ENCODE data around the gene SEL1L3. TPM values are rescaled to one million over a fixed set of nuclear protein-coding genes. Genes with fewer than 3 reads are reported as not detected.

Gene SEL1L3
- total RNA-seq, 1 experiment from 2014 or later: 28.1 TPM

DNA sequence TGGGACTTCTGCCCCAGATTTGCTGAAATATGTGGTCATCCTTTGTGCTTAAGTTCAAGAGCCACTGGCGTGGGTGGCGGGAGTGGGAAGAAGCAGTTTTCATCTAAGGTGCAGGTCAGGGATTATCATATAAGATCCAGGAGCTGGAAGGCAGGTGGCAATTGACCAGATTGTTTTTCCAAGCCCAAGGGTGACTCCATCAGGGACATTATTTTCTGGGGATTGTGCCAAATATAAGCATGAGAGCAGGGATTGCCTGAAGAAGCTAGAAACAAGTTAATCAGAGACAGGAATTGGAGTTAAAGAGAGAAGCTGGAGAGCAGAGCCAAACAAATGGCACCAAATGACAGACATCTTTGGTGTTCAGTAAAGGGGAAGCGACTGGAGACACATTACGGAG lies 19.4 kb upstream of the SEL1L3 start:
- Mint-ChIP-seq H3K27ac (ENCODE audit: low read depth, unreplicated experiment) (no peak overlapping the region), H3K4me1 (ENCODE audit: insufficient read depth, unreplicated experiment) (peaks cover 12% of the 10 kb centered on the region)
- CTCF ChIA-PET: no interaction called here

DNA sequence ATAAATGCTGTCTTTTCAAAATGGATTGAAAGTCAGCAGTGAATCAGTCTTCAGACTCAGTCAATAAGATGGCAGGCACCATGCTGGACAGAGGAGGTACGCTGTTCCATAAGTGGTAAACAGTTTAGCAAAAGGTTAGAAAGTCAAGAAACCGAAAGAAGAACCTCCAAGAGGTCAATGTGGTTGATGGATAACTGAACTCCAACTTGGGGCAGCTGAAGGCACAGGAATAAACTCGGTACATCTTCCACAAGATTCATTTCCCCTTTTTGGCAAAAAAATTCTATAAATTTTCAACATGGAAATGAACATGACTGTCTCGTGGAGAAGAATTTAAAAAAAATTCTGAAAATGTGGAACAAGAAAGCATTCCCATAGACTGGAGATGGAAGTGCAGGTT lies 18.4 kb upstream of the SEL1L3 start:
- no TSS peak for BruUV-seq (replicated peaks)
- peaks cover 12% of the 10 kb centered on the region for H3K4me1 Mint-ChIP-seq (ENCODE audit: insufficient read depth, unreplicated experiment)
- H3K27ac Mint-ChIP-seq (ENCODE audit: low read depth, unreplicated experiment): no peak overlapping the region
- intact Hi-C loops (cut with micrococcal nuclease): no loop called here
- ChIA-PET CTCF (no interaction called here), POLR2A (interaction anchor here (0.6 to 0.7 kb wide), 2 partner anchors 11 to 105 kb away, joined by 3 read pairs; no protein-coding TSS in a partner anchor)
- no peaks in the 10 kb centered on the region for H3K36me3 Mint-ChIP-seq (ENCODE audit: insufficient read depth, unreplicated experiment)
- TF ChIP-seq, protein P1, sequence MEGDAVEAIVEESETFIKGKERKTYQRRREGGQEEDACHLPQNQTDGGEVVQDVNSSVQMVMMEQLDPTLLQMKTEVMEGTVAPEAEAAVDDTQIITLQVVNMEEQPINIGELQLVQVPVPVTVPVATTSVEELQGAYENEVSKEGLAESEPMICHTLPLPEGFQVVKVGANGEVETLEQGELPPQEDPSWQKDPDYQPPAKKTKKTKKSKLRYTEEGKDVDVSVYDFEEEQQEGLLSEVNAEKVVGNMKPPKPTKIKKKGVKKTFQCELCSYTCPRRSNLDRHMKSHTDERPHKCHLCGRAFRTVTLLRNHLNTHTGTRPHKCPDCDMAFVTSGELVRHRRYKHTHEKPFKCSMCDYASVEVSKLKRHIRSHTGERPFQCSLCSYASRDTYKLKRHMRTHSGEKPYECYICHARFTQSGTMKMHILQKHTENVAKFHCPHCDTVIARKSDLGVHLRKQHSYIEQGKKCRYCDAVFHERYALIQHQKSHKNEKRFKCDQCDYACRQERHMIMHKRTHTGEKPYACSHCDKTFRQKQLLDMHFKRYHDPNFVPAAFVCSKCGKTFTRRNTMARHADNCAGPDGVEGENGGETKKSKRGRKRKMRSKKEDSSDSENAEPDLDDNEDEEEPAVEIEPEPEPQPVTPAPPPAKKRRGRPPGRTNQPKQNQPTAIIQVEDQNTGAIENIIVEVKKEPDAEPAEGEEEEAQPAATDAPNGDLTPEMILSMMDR (IDR thresholded peaks at IDR 0.05; ENCODE audit: unreplicated experiment): no peak
- DNase-seq (ENCODE audit: unreplicated experiment): no peak
- H3K27me3 Mint-ChIP-seq (ENCODE audit: insufficient read depth, unreplicated experiment): no peaks in the 10 kb centered on the region
- no peak overlapping the region for H3K4me3 Mint-ChIP-seq (ENCODE audit: unreplicated experiment)
- H3K9me3 Mint-ChIP-seq (ENCODE audit: unreplicated experiment): no peaks in the 10 kb centered on the region

More for the DNA sequence above, 19.4 kb upstream of the SEL1L3 start:
- no peak overlapping the region for H3K4me3 Mint-ChIP-seq (ENCODE audit: unreplicated experiment)
- intact Hi-C loops (cut with micrococcal nuclease): no loop called here
- BruUV-seq (replicated peaks): no TSS peak
- H3K9me3 Mint-ChIP-seq (ENCODE audit: unreplicated experiment): no peaks in the 10 kb centered on the region
- DNase-seq (ENCODE audit: unreplicated experiment): no peak
- TF ChIP-seq, protein P1 (IDR thresholded peaks at IDR 0.05; ENCODE audit: unreplicated experiment): no peak
- POLR2A ChIA-PET: interaction anchor here (0.7 kb wide), 1 partner anchor 1526 kb away, joined by 3 read pairs; no protein-coding TSS in a partner anchor
- no peaks in the 10 kb centered on the region for H3K36me3 Mint-ChIP-seq (ENCODE audit: insufficient read depth, unreplicated experiment)
- no peaks in the 10 kb centered on the region for H3K27me3 Mint-ChIP-seq (ENCODE audit: insufficient read depth, unreplicated experiment)

DNA sequence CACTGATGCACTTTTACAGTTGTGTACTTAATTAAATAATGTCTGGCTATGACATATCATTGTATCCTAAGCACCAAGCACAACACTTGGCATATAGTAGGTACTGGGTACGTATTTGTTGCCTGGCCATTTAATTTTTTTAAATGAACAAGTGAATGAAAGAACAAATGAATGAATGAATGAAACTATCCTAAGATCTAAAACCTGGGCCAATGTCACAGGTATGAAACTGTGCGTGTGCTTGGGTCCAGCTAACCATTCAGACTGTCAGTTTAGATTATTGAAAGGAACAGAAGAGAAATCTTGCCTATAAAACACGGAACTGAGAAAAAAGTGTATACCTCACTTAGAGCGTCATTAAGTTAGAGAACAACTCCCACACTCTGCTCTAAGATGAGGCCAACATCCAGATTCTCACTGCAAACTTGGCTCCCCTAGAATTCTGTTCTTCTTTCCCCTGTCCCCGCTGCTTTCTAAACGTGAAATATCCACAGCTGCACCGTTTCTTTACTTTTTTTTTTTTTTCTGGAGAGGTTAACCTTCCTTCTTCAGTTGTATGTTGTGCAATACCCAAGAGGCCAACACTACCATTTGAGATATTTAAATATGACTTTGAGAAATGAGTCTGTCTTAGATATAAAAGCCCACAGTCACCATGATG lies 17.3 kb upstream of the SEL1L3 start:
- Mint-ChIP-seq H3K27me3 (ENCODE audit: insufficient read depth, unreplicated experiment) (no peaks in the 10 kb centered on the region), H3K9me3 (ENCODE audit: unreplicated experiment) (no peaks in the 10 kb centered on the region), H3K27ac (ENCODE audit: low read depth, unreplicated experiment) (no peak overlapping the region), H3K4me3 (ENCODE audit: unreplicated experiment) (no peak overlapping the region), H3K36me3 (ENCODE audit: insufficient read depth, unreplicated experiment) (no peaks in the 10 kb centered on the region), H3K4me1 (ENCODE audit: insufficient read depth, unreplicated experiment) (peaks cover 12% of the 10 kb centered on the region)
- POLR2A ChIA-PET: no interaction called here
- CTCF ChIA-PET: interaction anchor here (0.6 kb wide), 1 partner anchor 21 kb away, joined by 3 read pairs; no protein-coding TSS in a partner anchor
- intact Hi-C loops (cut with micrococcal nuclease): no loop called here
- no TSS peak for BruUV-seq (replicated peaks)
- DNase-seq (ENCODE audit: unreplicated experiment): no peak
- TF ChIP-seq, protein P1 (IDR thresholded peaks at IDR 0.05; ENCODE audit: unreplicated experiment): no peak

DNA sequence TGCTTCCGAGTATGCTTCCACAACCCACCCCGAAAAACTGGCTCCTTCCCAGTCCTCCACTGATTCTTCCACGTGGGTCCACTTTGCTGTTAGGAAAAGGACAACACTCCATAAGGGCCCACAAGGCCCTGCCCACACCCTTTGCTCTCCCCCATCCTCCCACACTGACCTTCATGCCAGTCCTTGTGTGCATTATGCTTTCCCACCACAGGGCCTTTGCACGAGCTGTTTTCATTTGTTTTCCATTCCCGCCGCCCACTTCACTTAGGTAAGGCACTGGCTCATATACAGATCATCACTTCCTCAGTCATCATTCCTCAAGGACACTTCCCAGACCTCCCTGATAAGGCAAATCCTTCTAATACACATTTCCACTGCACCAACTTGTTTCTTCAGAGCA lies 16.8 kb upstream of the SEL1L3 start:
- Mint-ChIP-seq H3K9me3 (ENCODE audit: unreplicated experiment) (no peaks in the 10 kb centered on the region), H3K36me3 (ENCODE audit: insufficient read depth, unreplicated experiment) (no peaks in the 10 kb centered on the region), H3K4me3 (ENCODE audit: unreplicated experiment) (no peak overlapping the region), H3K27me3 (ENCODE audit: insufficient read depth, unreplicated experiment) (no peaks in the 10 kb centered on the region), H3K4me1 (ENCODE audit: insufficient read depth, unreplicated experiment) (peaks cover 8% of the 10 kb centered on the region), H3K27ac (ENCODE audit: low read depth, unreplicated experiment) (no peak overlapping the region)
- no TSS peak for BruUV-seq (replicated peaks)
- TF ChIP-seq, protein P1 (IDR thresholded peaks at IDR 0.05; ENCODE audit: unreplicated experiment): no peak
- POLR2A ChIA-PET: no interaction called here
- intact Hi-C loops (cut with micrococcal nuclease): no loop called here
- no peak for DNase-seq (ENCODE audit: unreplicated experiment)
- CTCF ChIA-PET: interaction anchor here (1.3 kb wide), 1 partner anchor 10 kb away, joined by 5 read pairs; no protein-coding TSS in a partner anchor
